ENCODE results near the gene NUP153. TPM values are rescaled to one million over a fixed set of nuclear protein-coding genes. Genes with fewer than 3 reads are reported as not detected.
A peak's percentile ranks its signal among the peaks of the same experiment; 100 is the strongest.

The NUP153 gene
- total RNA-seq, 1 experiment from 2014 or later = 99.3 TPM

DNA sequence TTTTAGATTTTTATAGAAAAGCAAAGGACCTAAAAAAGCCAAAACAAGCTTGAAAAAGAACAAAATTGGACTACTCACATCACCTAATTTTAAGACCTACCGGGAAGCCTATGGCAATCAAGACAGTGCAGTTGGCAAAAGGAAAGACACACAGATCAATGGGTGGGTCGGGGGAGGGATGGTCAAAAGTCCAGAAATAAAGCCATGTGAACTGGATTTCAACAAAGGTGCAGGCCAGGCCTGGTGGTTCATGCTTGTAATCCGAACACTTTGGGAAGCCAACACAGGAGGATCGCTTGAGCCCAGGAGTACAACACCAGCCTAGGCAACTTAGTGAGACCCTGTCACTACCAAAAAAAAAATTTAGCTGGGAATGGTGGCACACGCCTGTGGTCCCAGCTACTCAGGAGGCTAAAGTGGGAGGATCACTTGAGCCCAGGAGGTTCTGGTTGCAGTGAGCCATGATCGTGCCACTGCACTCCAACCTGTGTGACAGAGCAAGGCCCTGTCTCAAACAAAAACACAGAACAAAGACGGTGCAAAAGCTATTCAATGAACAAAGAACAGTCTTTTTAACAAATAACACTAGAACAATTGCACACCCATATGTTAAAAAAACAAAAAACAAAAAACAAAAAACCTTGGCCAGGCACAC lies 34.5 kb downstream of the NUP153 start:
- Mint-ChIP-seq H3K27me3 (ENCODE audit: low read depth) (no peaks in the 10 kb centered on the region), H3K4me1 (peaks cover 2% of the 10 kb centered on the region in 2 experiments; a peak in 2 of 4 replicates), H3K27ac (peak overlapping the region in 1 of 3 experiments; percentile 48; a peak in 1 of 7 replicates), H3K4me3 (no peak overlapping the region), H3K9me3 (no peaks in the 10 kb centered on the region), H3K36me3 (ENCODE audit: insufficient read depth in 1 of 3, low read depth in 3 of 3) (peaks cover 53 to 80% (median 78%) of the 10 kb centered on the region in 3 experiments)
- H2BK15ac ChIP-seq (ENCODE audit: low read depth, low read length) = no peak overlapping the region
- TF ChIP-seq, protein P1, sequence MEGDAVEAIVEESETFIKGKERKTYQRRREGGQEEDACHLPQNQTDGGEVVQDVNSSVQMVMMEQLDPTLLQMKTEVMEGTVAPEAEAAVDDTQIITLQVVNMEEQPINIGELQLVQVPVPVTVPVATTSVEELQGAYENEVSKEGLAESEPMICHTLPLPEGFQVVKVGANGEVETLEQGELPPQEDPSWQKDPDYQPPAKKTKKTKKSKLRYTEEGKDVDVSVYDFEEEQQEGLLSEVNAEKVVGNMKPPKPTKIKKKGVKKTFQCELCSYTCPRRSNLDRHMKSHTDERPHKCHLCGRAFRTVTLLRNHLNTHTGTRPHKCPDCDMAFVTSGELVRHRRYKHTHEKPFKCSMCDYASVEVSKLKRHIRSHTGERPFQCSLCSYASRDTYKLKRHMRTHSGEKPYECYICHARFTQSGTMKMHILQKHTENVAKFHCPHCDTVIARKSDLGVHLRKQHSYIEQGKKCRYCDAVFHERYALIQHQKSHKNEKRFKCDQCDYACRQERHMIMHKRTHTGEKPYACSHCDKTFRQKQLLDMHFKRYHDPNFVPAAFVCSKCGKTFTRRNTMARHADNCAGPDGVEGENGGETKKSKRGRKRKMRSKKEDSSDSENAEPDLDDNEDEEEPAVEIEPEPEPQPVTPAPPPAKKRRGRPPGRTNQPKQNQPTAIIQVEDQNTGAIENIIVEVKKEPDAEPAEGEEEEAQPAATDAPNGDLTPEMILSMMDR (conservative IDR thresholded peaks at IDR 0.05) = no peak
- H3K79me2 ChIP-seq (ENCODE audit: insufficient read depth, low read length) = peaks cover 6% of the 10 kb centered on the region; the same call in 1 of the 2 replicates
- H2BK5ac ChIP-seq (ENCODE audit: insufficient read length, low read length) = no peak overlapping the region
- H4K91ac ChIP-seq (ENCODE audit: insufficient read length, low read depth, low read length) = no peak overlapping the region
- H3K9ac ChIP-seq (ENCODE audit: extremely low read depth, insufficient read length, low read length) = no peak overlapping the region
- H2AK5ac ChIP-seq (ENCODE audit: insufficient read length, low read length) = no peak overlapping the region
- no peaks in the 10 kb centered on the region for H3K27me3 ChIP-seq (ENCODE audit: insufficient read depth, low read length)
- H3K23ac ChIP-seq (ENCODE audit: insufficient read length, low read depth, low read length) = no peak overlapping the region
- no CpG with 5 or more reads among the region's 7 CpGs for WGBS (ENCODE audit: extremely low coverage, insufficient read length, low lambda C conversion rate)
- H3K4me1 ChIP-seq (ENCODE audit: insufficient read depth, low read length) = no peaks in the 10 kb centered on the region
- H4K5ac ChIP-seq (ENCODE audit: insufficient read length, low read depth, low read length) = no peak overlapping the region
- no peak for DNase-seq
- H3K9me3 ChIP-seq (ENCODE audit: control insufficient read depth, low read depth, low read length) = no peaks in the 10 kb centered on the region
- no peak overlapping the region for H2BK20ac ChIP-seq (ENCODE audit: low read depth, low read length, poor library complexity, severe bottlenecking)
- no peak overlapping the region for H4K8ac ChIP-seq (replicated peaks; ENCODE audit: insufficient read length, low read depth, low read length)
- no peak overlapping the region for H3K18ac ChIP-seq (ENCODE audit: insufficient read length, low read depth, low read length)
- H3K14ac ChIP-seq (ENCODE audit: insufficient read depth, low read length) = no peak overlapping the region
- no peak overlapping the region for H3T11ph ChIP-seq (ENCODE audit: low read length)
- H4K20me1 ChIP-seq (ENCODE audit: control insufficient read depth, insufficient read depth, insufficient read length) = no peaks in the 10 kb centered on the region
- no peaks in the 10 kb centered on the region for H3K23me2 ChIP-seq (ENCODE audit: insufficient read length, low read depth, low read length, poor library complexity, severe bottlenecking)
- H3K4me2 ChIP-seq (ENCODE audit: insufficient read depth, insufficient read length, low read length) = no peak overlapping the region
- H3K56ac ChIP-seq (ENCODE audit: insufficient read length, low read depth, low read length) = no peak overlapping the region
- no peak overlapping the region for H2BK12ac ChIP-seq (ENCODE audit: insufficient read length, low read depth, low read length)
- H2BK120ac ChIP-seq (ENCODE audit: low read depth, low read length, poor library complexity, severe bottlenecking) = no peak overlapping the region
- H3K4ac ChIP-seq (ENCODE audit: low read depth, low read length) = no peak overlapping the region
- no peak overlapping the region for H2AFZ ChIP-seq (ENCODE audit: low read length)
- H3K27ac ChIP-seq (ENCODE audit: insufficient read length, low read depth, low read length) = no peak overlapping the region
- H3K79me1 ChIP-seq (ENCODE audit: insufficient read depth, low read depth, low read length, poor library complexity, severe bottlenecking) = no peaks in the 10 kb centered on the region

All from H9 (cell line).